H9 (cell line): Measurements from ENCODE around the gene ADGRE1. TPM values are rescaled to one million over a fixed set of nuclear protein-coding genes. Genes with fewer than 3 reads are reported as not detected.

Experiments used
- DNase-seq: peaks from one replicate; pipeline ENCODE4 v3.0.0-alpha.2; 2017
- H2AFZ ChIP-seq: one replicate; pipeline ENCODE4 v1.6.1; 2013; ENCODE audit warnings: mild to moderate bottlenecking, low read length, control low read depth, moderate library complexity
- H2AK5ac ChIP-seq: 2 replicates; pipeline ENCODE4 v1.6.1; 2013; ENCODE audit warnings: low read length, control low read depth, mixed read lengths; ENCODE audit not compliant: insufficient read length
- H2BK120ac ChIP-seq: one replicate; pipeline ENCODE4 v1.6.1; 2013; ENCODE audit warnings: low read depth, mild to moderate bottlenecking, low read length, control low read depth, inconsistent platforms; ENCODE audit not compliant: poor library complexity, severe bottlenecking
- H2BK12ac ChIP-seq: 2 replicates; pipeline ENCODE4 v1.6.1; 2013; ENCODE audit warnings: low read length, control low read depth, mixed read lengths, low read depth; ENCODE audit not compliant: insufficient read length
- H2BK15ac ChIP-seq: 2 replicates; pipeline ENCODE4 v1.6.1; 2013; ENCODE audit warnings: low read depth, low read length, control low read depth
- H2BK20ac ChIP-seq: one replicate; pipeline ENCODE4 v1.6.1; 2013; ENCODE audit warnings: low read depth, mild to moderate bottlenecking, low read length, control low read depth, inconsistent platforms; ENCODE audit not compliant: poor library complexity, severe bottlenecking
- H2BK5ac ChIP-seq: 2 replicates; pipeline ENCODE4 v1.6.1; 2013; ENCODE audit warnings: low read length, control low read depth, mixed read lengths; ENCODE audit not compliant: insufficient read length
- H3K14ac ChIP-seq: 2 replicates; pipeline ENCODE4 v1.6.1; 2013; ENCODE audit warnings: low read length, control low read depth; ENCODE audit not compliant: insufficient read depth
- H3K18ac ChIP-seq: 2 replicates; pipeline ENCODE4 v1.6.1; 2013; ENCODE audit warnings: low read depth, mild to moderate bottlenecking, mixed read lengths, low read length, control low read depth; ENCODE audit not compliant: insufficient read length
- H3K23ac ChIP-seq: 2 replicates; pipeline ENCODE4 v1.6.1; 2013; ENCODE audit warnings: low read length, control low read depth, mixed read lengths, low read depth; ENCODE audit not compliant: insufficient read length
- H3K23me2 ChIP-seq: 2 replicates; pipeline ENCODE4 v1.6.1; 2013; ENCODE audit warnings: low read depth, mild to moderate bottlenecking, mixed read lengths, low read length, control low read depth; ENCODE audit not compliant: insufficient read length, poor library complexity, severe bottlenecking
- H3K27ac ChIP-seq: 2 replicates; pipeline ENCODE4 v1.5.1; 2013; ENCODE audit warnings: low read length, control low read depth, mixed read lengths, low read depth; ENCODE audit not compliant: insufficient read length
- H3K27me3 ChIP-seq: 2 replicates; pipeline ENCODE4 v1.6.1; 2013; ENCODE audit warnings: low read length, control low read depth, inconsistent platforms; ENCODE audit not compliant: insufficient read depth
- H3K4ac ChIP-seq: 2 replicates; pipeline ENCODE4 v1.6.1; 2013; ENCODE audit warnings: low read depth, mild to moderate bottlenecking, control low read depth, inconsistent platforms, low read length, moderate library complexity
- H3K4me1 ChIP-seq: 2 replicates; pipeline ENCODE4 v1.6.1; 2013; ENCODE audit warnings: low read length, control low read depth, inconsistent platforms; ENCODE audit not compliant: insufficient read depth
- H3K4me2 ChIP-seq: 2 replicates; pipeline ENCODE4 v1.6.1; 2013; ENCODE audit warnings: low read length, control low read depth, mixed read lengths; ENCODE audit not compliant: insufficient read length, insufficient read depth
- H3K56ac ChIP-seq: 2 replicates; pipeline ENCODE4 v1.6.1; 2013; ENCODE audit warnings: low read depth, mild to moderate bottlenecking, mixed read lengths, low read length, control low read depth; ENCODE audit not compliant: insufficient read length
- H3K79me1 ChIP-seq: 2 replicates; pipeline ENCODE4 v1.6.1; 2013; ENCODE audit warnings: low read depth, mild to moderate bottlenecking, moderate library complexity, low read length, control low read depth, inconsistent platforms; ENCODE audit not compliant: insufficient read depth, poor library complexity, severe bottlenecking
- H3K79me2 ChIP-seq: 2 replicates; pipeline ENCODE4 v1.6.1; 2013; ENCODE audit warnings: low read length, control low read depth, inconsistent platforms; ENCODE audit not compliant: insufficient read depth
- H3K9ac ChIP-seq: 2 replicates; pipeline ENCODE4 v1.6.1; 2013; ENCODE audit warnings: low read length, control low read depth, mixed read lengths; ENCODE audit not compliant: insufficient read length; ENCODE audit errors: extremely low read depth
- H3K9me3 ChIP-seq: one replicate; pipeline ENCODE4 v1.6.1; 2013; ENCODE audit warnings: low read depth, low read length, inconsistent platforms; ENCODE audit not compliant: control insufficient read depth
- H3T11ph ChIP-seq: one replicate; pipeline ENCODE4 v1.6.1; 2013; ENCODE audit warnings: mild to moderate bottlenecking, low read length, control low read depth, inconsistent platforms
- H4K20me1 ChIP-seq: one replicate; pipeline ENCODE4 v1.6.1; 2013; ENCODE audit not compliant: control insufficient read depth, insufficient read length, insufficient read depth
- H4K5ac ChIP-seq: 2 replicates; pipeline ENCODE4 v1.6.1; 2013; ENCODE audit warnings: low read depth, mild to moderate bottlenecking, mixed read lengths, low read length, control low read depth; ENCODE audit not compliant: insufficient read length
- H4K8ac ChIP-seq: replicated peaks from 2 replicates; pipeline ENCODE4 v1.6.1; 2013; ENCODE audit warnings: low read length, control low read depth, mixed read lengths, low read depth; ENCODE audit not compliant: insufficient read length
- H4K91ac ChIP-seq: 2 replicates; pipeline ENCODE4 v1.6.1; 2013; ENCODE audit warnings: low read depth, mild to moderate bottlenecking, moderate library complexity, mixed read lengths, low read length, control low read depth; ENCODE audit not compliant: insufficient read length
- H3K27ac Mint-ChIP-seq, 3 experiments: 2 replicates in 2 of 3; 3 replicates in 1 of 3; pipeline ENCODE4 v1.8.0; 2020 to 2021; ENCODE audit warnings: mixed read lengths in 3 of 3, mild to moderate bottlenecking in 1 of 3, moderate library complexity in 1 of 3
- H3K27me3 Mint-ChIP-seq: 2 replicates; pipeline ENCODE4 v1.8.0; 2021; ENCODE audit warnings: low read depth, mild to moderate bottlenecking, moderate library complexity, mixed read lengths
- H3K36me3 Mint-ChIP-seq, 3 experiments: 2 replicates in 2 of 3; 3 replicates in 1 of 3; pipeline ENCODE4 v1.8.0; 2020 to 2021; ENCODE audit warnings: low read depth in 3 of 3, mixed read lengths in 3 of 3; ENCODE audit not compliant: insufficient read depth in 1 of 3
- H3K4me1 Mint-ChIP-seq, 2 experiments: 2 replicates each; pipeline ENCODE4 v1.8.0; 2020; ENCODE audit warnings: mixed read lengths in 2 of 2
- H3K4me3 Mint-ChIP-seq, 2 experiments: 2 replicates in 1 of 2; 3 replicates in 1 of 2; pipeline ENCODE4 v1.8.0; 2020 to 2021; ENCODE audit warnings: mild to moderate bottlenecking in 2 of 2, mixed read lengths in 2 of 2, moderate library complexity in 1 of 2
- H3K9me3 Mint-ChIP-seq, 2 experiments: 2 replicates in 1 of 2; 3 replicates in 1 of 2; pipeline ENCODE4 v1.8.0; 2020; ENCODE audit warnings: mild to moderate bottlenecking in 2 of 2, mixed read lengths in 2 of 2, moderate library complexity in 1 of 2
- CTCF ChIP-seq: fragments of 200-600 bp; sonication (generic); conservative IDR thresholded peaks from 3 replicates; pipeline ENCODE4 v1.8.0; 2021; ENCODE audit warnings: antibody characterized with exemption, mild to moderate bottlenecking
- WGBS: extraction: QIAGEN DNeasy Blood & Tissue Kit; methylation state at CpG from one replicate; pipeline ENCODE4 v1.1.7; 2013; ENCODE audit warnings: missing lambda C conversion rate, low lambda C conversion rate, mixed read lengths; ENCODE audit not compliant: insufficient read length; ENCODE audit errors: extremely low coverage; 5-methylcytosine and 5-hydroxymethylcytosine counted together
- total RNA-seq: library from RNA; stranded (reverse); gene quantifications from 2 replicates; pipeline ENCODE4 v1.2.1, GENCODE V29; 2021

Gene ADGRE1
- total RNA-seq, 1 experiment from 2014 or later = not detected

- no peak overlapping the region for H2BK15ac ChIP-seq
- H3K4ac ChIP-seq = no peak overlapping the region
- TF ChIP-seq CTCF = no peak
- no peak overlapping the region for H3K23ac ChIP-seq
- Mint-ChIP-seq H3K4me3 (no peak overlapping the region), H3K4me1 (no peaks in the 10 kb centered on the region), H3K36me3 (peaks cover 0 to 33% (median 5%) of the 10 kb centered on the region in 3 experiments; a peak in 4 of 7 replicates), H3K27ac (no peak overlapping the region), H3K27me3 (peaks cover 7% of the 10 kb centered on the region; the same call in 1 of the 2 replicates), H3K9me3 (peaks cover 84 to 95% of the 10 kb centered on the region in 2 experiments)
- H2BK20ac ChIP-seq = no peak overlapping the region
- H4K20me1 ChIP-seq = no peaks in the 10 kb centered on the region
- H3K4me1 ChIP-seq = no peaks in the 10 kb centered on the region
- no peak overlapping the region for H4K91ac ChIP-seq
- H3K56ac ChIP-seq = no peak overlapping the region
- H2BK5ac ChIP-seq = no peak overlapping the region
- no peaks in the 10 kb centered on the region for H3K79me2 ChIP-seq
- H3K23me2 ChIP-seq = no peaks in the 10 kb centered on the region
- no peak overlapping the region for H4K5ac ChIP-seq
- H2AK5ac ChIP-seq = no peak overlapping the region
- H3K9me3 ChIP-seq = peaks cover 71% of the 10 kb centered on the region
- no peaks in the 10 kb centered on the region for H3K27me3 ChIP-seq
- WGBS = no CpG with 5 or more reads among the region's 1 CpG
- H2BK120ac ChIP-seq = no peak overlapping the region
- H3K14ac ChIP-seq = no peak overlapping the region
- no peak overlapping the region for H3K27ac ChIP-seq
- no peak overlapping the region for H2AFZ ChIP-seq
- no peak overlapping the region for H3K18ac ChIP-seq
- no peak for DNase-seq
- H3K9ac ChIP-seq = no peak overlapping the region
- no peak overlapping the region for H4K8ac ChIP-seq
- H3K4me2 ChIP-seq = no peak overlapping the region
- no peak overlapping the region for H2BK12ac ChIP-seq
- no peaks in the 10 kb centered on the region for H3K79me1 ChIP-seq
- H3T11ph ChIP-seq = no peak overlapping the region
Observed at GRCh38 chr19:6971366-6971765, 84.0 kb downstream of the ADGRE1 start.
